Neural progenitor cell (in vitro differentiated cells): ENCODE results near the gene ARL4D. TPM values are rescaled to one million over a fixed set of nuclear protein-coding genes. Genes with fewer than 3 reads are reported as not detected.

Experiments
- DNase-seq: peaks from one replicate; pipeline ENCODE4 v3.0.0-alpha.2; 2016; ENCODE audit warnings: low spot score
- H2AFZ ChIP-seq: fragments of 200-600 bp; sonication (generic); replicated peaks from 2 replicates; pipeline ENCODE4 v1.6.1; 2016; ENCODE audit warnings: antibody characterized with exemption
- H3F3A ChIP-seq: fragments of 200-600 bp; sonication (generic); 2 replicates; pipeline ENCODE4 v1.6.1; 2016; ENCODE audit warnings: antibody characterized with exemption, low read depth
- H3K27ac ChIP-seq: fragments of 200-600 bp; sonication (generic); 2 replicates; pipeline ENCODE4 v1.5.1; 2016; ENCODE audit warnings: mild to moderate bottlenecking
- H3K27me3 ChIP-seq: fragments of 200-600 bp; sonication (generic); 2 replicates; pipeline ENCODE4 v1.6.1; 2016; ENCODE audit warnings: mild to moderate bottlenecking, moderate library complexity
- H3K36me3 ChIP-seq: fragments of 200-600 bp; sonication (generic); 2 replicates; pipeline ENCODE4 v1.5.1; 2016
- H3K4me1 ChIP-seq: fragments of 200-600 bp; sonication (generic); 2 replicates; pipeline ENCODE4 v1.6.1; 2016; ENCODE audit warnings: mixed run types
- H3K4me2 ChIP-seq: fragments of 200-600 bp; sonication (generic); 2 replicates; pipeline ENCODE4 v1.6.1; 2016
- H3K4me3 ChIP-seq: fragments of 200-600 bp; sonication (generic); 2 replicates; pipeline ENCODE4 v1.5.1; 2016
- H3K79me2 ChIP-seq: fragments of 200-600 bp; sonication (generic); 2 replicates; pipeline ENCODE4 v1.6.1; 2016; ENCODE audit warnings: low read depth
- H3K9ac ChIP-seq: fragments of 200-600 bp; sonication (generic); 2 replicates; pipeline ENCODE4 v1.6.1; 2016
- H3K9me3 ChIP-seq: fragments of 200-600 bp; sonication (generic); 2 replicates; pipeline ENCODE4 v1.5.1; 2016; ENCODE audit warnings: low read depth
- H4K20me1 ChIP-seq: fragments of 200-600 bp; sonication (generic); 2 replicates; pipeline ENCODE4 v1.6.1; 2016; ENCODE audit warnings: low read depth
- H3K27ac Mint-ChIP-seq: 3 replicates; pipeline ENCODE4 v1.8.0; 2021; ENCODE audit warnings: mixed read lengths
- H3K27me3 Mint-ChIP-seq: 2 replicates; pipeline ENCODE4 v1.8.0; 2022; ENCODE audit warnings: low read depth, mild to moderate bottlenecking, inconsistent platforms, moderate library complexity, mixed read lengths; ENCODE audit not compliant: insufficient read depth
- H3K36me3 Mint-ChIP-seq: 3 replicates; pipeline ENCODE4 v1.8.0; 2021; ENCODE audit warnings: mixed read lengths
- H3K4me1 Mint-ChIP-seq: 3 replicates; pipeline ENCODE4 v1.8.0; 2021; ENCODE audit warnings: mixed read lengths
- H3K4me3 Mint-ChIP-seq: 3 replicates; pipeline ENCODE4 v1.8.0; 2021; ENCODE audit warnings: mild to moderate bottlenecking, moderate library complexity, mixed read lengths
- H3K9me3 Mint-ChIP-seq: 3 replicates; pipeline ENCODE4 v1.8.0; 2020; ENCODE audit warnings: mixed read lengths
- EZH2 ChIP-seq: fragments of 200-600 bp; sonication (generic); IDR thresholded peaks from 2 replicates; pipeline ENCODE4 v1.6.1; 2017; ENCODE audit warnings: antibody characterized with exemption, mild to moderate bottlenecking, moderate library complexity
- EZH2phosphoT487 ChIP-seq: fragments of 200-600 bp; sonication (generic); IDR thresholded peaks from 2 replicates; pipeline ENCODE4 v1.6.1; 2017; ENCODE audit warnings: antibody characterized with exemption
- total RNA-seq: library from RNA; depleted of rRNA; stranded (reverse); fragments of >200 nt; gene quantifications from 2 replicates; pipeline ENCODE4 v1.2.3, GENCODE V29; 2015; ENCODE audit warnings: low replicate concordance
- TF ChIP-seq, protein P1 (sequence below): fragments of 200-600 bp; sonication (generic); IDR thresholded peaks from 2 replicates; pipeline ENCODE4 v1.5.1; 2017; ENCODE audit warnings: antibody characterized with exemption, mild to moderate bottlenecking

ARL4D gene, protein sequence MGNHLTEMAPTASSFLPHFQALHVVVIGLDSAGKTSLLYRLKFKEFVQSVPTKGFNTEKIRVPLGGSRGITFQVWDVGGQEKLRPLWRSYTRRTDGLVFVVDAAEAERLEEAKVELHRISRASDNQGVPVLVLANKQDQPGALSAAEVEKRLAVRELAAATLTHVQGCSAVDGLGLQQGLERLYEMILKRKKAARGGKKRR
- 9.2 and 18.6 TPM in 2 replicates for total RNA-seq

DNA sequence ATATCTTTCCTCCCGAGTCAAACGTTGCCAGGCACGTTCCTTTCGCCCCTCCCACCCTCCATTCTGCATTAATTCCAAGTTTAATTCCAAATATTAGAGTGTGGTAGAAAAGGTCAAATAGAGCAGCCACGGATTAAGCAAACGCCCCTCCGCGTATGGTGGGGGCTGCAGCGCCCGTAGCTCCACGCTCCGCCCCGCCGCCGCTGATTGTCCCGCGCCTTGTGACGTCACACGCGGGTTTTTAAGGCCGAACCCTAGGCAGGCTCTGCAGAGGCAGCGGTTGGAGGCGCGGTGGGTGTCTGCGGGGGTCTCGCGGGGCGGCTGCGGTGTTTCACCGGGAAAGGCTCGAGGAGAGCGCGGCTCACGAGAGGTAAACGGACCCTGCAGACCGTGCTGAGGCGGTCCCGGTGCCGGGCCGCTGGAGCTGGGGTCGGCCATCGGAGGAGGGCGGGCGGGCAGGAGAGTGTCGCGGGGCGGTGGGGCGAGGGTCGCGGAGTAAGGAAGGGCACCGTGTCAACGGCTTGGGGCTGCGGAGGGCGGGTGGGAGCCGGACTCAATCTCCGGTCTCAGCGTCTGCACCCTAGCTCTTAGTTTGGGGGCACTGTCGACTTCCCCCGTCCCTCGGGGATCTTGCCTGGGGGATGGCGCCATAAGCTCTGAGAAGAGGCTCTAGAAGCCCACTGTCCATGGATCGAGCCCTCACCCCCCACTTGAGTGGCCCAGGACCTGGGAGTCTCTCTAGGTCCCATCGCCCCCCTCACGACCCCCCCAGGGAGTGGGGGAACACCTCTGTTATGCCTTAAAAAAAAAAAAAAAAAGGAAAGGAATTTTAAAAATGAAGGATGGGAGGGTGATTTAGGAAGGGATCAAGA lies at the start of gene ARL4D:
ARL4D (plus strand) TSS at position 270 of the 872 bp plus-strand sequence. CDS start 740 bp downstream, outside the sequence.
- H3K4me1 Mint-ChIP-seq, result peaks cover 27% of the 10 kb centered on the region
- Histone ChIP-seq H3K4me3 (peak within 1 kb of the TSS; percentile 81), H3K27ac (no peak within 1 kb of the TSS), H2AFZ (peak within 1 kb of the TSS; percentile 71), H3K4me1 (peaks cover 14% of the 10 kb centered on the region), H3K9ac (peak within 1 kb of the TSS; percentile 78), H3K79me2 (peaks cover 7% of the 10 kb centered on the region), H3K4me2 (peak within 1 kb of the TSS; percentile 92), H3F3A (no peaks in the 10 kb centered on the region), H3K27me3 (no peaks in the 10 kb centered on the region), H3K36me3 (no peaks in the 10 kb centered on the region), H3K9me3 (no peaks in the 10 kb centered on the region), H4K20me1 (peaks cover 8% of the 10 kb centered on the region)
- H3K4me3 Mint-ChIP-seq, result peak within 1 kb of the TSS; percentile 95
- peaks cover 20% of the 10 kb centered on the region for H3K27me3 Mint-ChIP-seq
- H3K36me3 Mint-ChIP-seq, result peaks cover 2% of the 10 kb centered on the region
- DNase-seq, result peak; percentile 94
- H3K27ac Mint-ChIP-seq, result peak within 1 kb of the TSS; percentile 79
- no peak for TF ChIP-seq EZH2
- TF ChIP-seq, protein P1, sequence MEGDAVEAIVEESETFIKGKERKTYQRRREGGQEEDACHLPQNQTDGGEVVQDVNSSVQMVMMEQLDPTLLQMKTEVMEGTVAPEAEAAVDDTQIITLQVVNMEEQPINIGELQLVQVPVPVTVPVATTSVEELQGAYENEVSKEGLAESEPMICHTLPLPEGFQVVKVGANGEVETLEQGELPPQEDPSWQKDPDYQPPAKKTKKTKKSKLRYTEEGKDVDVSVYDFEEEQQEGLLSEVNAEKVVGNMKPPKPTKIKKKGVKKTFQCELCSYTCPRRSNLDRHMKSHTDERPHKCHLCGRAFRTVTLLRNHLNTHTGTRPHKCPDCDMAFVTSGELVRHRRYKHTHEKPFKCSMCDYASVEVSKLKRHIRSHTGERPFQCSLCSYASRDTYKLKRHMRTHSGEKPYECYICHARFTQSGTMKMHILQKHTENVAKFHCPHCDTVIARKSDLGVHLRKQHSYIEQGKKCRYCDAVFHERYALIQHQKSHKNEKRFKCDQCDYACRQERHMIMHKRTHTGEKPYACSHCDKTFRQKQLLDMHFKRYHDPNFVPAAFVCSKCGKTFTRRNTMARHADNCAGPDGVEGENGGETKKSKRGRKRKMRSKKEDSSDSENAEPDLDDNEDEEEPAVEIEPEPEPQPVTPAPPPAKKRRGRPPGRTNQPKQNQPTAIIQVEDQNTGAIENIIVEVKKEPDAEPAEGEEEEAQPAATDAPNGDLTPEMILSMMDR, result no peak
- no peak for TF ChIP-seq EZH2phosphoT487
- H3K9me3 Mint-ChIP-seq, result no peaks in the 10 kb centered on the region

DNA sequence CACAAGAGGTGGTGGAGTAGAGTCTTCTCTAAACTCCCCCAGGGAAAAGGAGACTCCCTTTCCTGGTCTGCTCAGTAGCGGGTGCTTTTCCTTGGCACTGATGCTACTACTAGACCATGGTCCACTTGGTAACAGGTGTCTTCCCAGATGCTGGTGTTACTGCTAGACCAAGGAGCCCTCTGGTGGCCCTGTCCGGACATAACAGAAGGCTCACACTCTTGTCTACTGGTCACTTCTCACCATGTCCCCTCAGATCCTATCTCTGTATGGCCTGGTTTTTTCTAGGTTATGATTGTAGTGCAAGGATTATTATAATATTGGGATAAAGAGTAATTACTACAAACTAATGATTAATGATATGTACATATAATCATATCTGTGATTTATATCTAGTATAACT lies 49.7 kb upstream of the ARL4D start:
- no peak for DNase-seq
- no peak overlapping the region for H3K4me3 ChIP-seq
- no peak overlapping the region for H3K27ac ChIP-seq
- H4K20me1 ChIP-seq, result no peaks in the 10 kb centered on the region
- no peaks in the 10 kb centered on the region for H3K36me3 ChIP-seq
- peaks cover 52% of the 10 kb centered on the region for H3K9me3 Mint-ChIP-seq
- H3K36me3 Mint-ChIP-seq, result peaks cover 39% of the 10 kb centered on the region
- H3K27me3 Mint-ChIP-seq, result peaks cover 3% of the 10 kb centered on the region
- no peak overlapping the region for H2AFZ ChIP-seq
- TF ChIP-seq EZH2 (no peak), EZH2phosphoT487 (no peak)
- TF ChIP-seq, protein P1, result no peak
- peaks cover 2% of the 10 kb centered on the region for H3K4me1 Mint-ChIP-seq
- no peak overlapping the region for H3K4me2 ChIP-seq
- H3F3A ChIP-seq, result peaks cover 4% of the 10 kb centered on the region
- H3K79me2 ChIP-seq, result peaks cover 10% of the 10 kb centered on the region
- H3K27me3 ChIP-seq, result no peaks in the 10 kb centered on the region
- H3K4me1 ChIP-seq, result no peaks in the 10 kb centered on the region
- no peak overlapping the region for H3K4me3 Mint-ChIP-seq
- H3K27ac Mint-ChIP-seq, result no peak overlapping the region
- H3K9me3 ChIP-seq, result peaks cover 8% of the 10 kb centered on the region
- H3K9ac ChIP-seq, result no peak overlapping the region

DNA sequence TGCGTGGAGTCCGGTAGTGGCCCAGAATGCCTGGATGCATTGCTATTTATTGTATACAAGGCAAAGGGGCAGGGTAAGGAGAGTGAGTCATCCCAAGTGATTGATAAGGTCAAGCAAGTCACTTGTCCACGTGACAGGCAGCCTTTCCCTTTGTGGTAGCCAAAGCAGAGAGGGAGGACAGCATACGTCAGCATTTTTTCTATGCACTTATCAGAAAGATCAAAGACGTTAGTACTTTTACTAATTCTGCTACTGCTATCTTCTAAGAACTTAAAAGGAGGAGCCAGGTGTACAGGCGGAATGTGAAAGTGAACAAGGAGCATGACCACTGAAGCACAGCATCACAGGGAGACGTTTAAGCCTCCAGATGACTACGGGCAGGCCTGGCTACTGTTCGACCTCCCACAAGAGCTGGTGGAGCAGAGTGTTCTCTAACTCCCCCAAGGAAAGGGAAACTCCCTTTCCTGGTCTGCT lies 47.9 kb upstream of the ARL4D start:
- Mint-ChIP-seq H3K9me3 (peaks cover 50% of the 10 kb centered on the region), H3K27me3 (peaks cover 3% of the 10 kb centered on the region), H3K27ac (peak overlapping the region; percentile 60), H3K36me3 (peaks cover 32% of the 10 kb centered on the region), H3K4me3 (no peak overlapping the region), H3K4me1 (peaks cover 4% of the 10 kb centered on the region)
- TF ChIP-seq EZH2phosphoT487 (no peak), EZH2 (no peak)
- TF ChIP-seq, protein P1, result no peak
- Histone ChIP-seq H4K20me1 (no peaks in the 10 kb centered on the region), H3K9ac (no peak overlapping the region), H3K9me3 (peaks cover 8% of the 10 kb centered on the region), H3K79me2 (peaks cover 10% of the 10 kb centered on the region), H3K27ac (no peak overlapping the region), H2AFZ (no peak overlapping the region), H3K4me2 (no peak overlapping the region), H3K27me3 (no peaks in the 10 kb centered on the region), H3F3A (peaks cover 4% of the 10 kb centered on the region), H3K4me1 (peaks cover 4% of the 10 kb centered on the region), H3K36me3 (no peaks in the 10 kb centered on the region), H3K4me3 (no peak overlapping the region)
- DNase-seq, result no peak
